Measurements from ENCODE around the gene ART1.

Gene ART1

DNA sequence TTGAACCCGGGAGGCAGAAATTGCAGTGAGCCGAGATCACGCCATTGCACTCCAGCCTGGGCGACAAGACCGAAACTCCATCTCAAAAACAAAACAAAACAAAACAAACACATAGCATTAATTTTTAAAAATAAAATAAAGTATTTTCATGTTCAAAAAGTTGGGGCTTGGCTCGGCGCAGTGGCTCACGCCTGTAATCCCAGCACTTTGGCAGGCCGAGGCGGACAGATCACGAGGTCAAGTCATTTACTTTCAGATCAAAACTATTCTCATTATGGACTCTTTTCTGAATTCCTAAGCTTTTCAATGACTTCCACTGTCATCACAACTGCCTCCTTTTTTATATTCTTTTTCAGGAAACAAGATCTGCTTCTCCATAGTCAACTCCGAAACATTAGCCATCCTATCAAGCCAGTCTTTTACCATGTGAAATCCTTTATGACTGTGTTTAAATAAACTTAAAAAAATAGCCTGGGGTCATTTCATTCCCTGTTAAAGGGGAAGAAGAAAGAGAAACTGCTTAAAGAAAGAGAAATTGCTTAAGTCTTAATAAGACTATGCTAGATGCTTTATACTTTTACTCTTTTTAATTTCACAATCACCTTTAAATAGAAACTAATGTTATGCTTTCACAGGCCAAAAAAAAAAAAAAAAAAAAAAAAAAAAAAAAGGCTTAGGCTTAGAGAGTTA lies 39.3 kb downstream of the ART1 start:
- TF ChIP-seq CEBPB (IDR thresholded peaks at IDR 0.05) (no peak), CREB1 (IDR thresholded peaks at IDR 0.05; ENCODE audit: low read depth) (no peak), ZBTB7A (IDR thresholded peaks at IDR 0.05; ENCODE audit: low read depth) (no peak), EGR1 (IDR thresholded peaks at IDR 0.05) (no peak), EP300 (IDR thresholded peaks at IDR 0.05; ENCODE audit: borderline replicate concordance) (no peak), TCF12 (IDR thresholded peaks at IDR 0.05; ENCODE audit: low read depth) (no peak), FOXM1 (IDR thresholded peaks at IDR 0.05; ENCODE audit: borderline replicate concordance, low read depth) (no peak), TAF1 (IDR thresholded peaks at IDR 0.05; ENCODE audit: low read depth) (no peak), RAD21 (IDR thresholded peaks at IDR 0.05; ENCODE audit: low read depth) (no peak), NFIC (IDR thresholded peaks at IDR 0.05) (no peak), TEAD4 (IDR thresholded peaks at IDR 0.05) (no peak), YY1 (IDR thresholded peaks at IDR 0.05; ENCODE audit: low read depth) (no peak)
- TF ChIP-seq, protein P1, sequence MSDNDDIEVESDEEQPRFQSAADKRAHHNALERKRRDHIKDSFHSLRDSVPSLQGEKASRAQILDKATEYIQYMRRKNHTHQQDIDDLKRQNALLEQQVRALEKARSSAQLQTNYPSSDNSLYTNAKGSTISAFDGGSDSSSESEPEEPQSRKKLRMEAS (IDR thresholded peaks at IDR 0.05), result no peak
- TF ChIP-seq, protein P2, sequence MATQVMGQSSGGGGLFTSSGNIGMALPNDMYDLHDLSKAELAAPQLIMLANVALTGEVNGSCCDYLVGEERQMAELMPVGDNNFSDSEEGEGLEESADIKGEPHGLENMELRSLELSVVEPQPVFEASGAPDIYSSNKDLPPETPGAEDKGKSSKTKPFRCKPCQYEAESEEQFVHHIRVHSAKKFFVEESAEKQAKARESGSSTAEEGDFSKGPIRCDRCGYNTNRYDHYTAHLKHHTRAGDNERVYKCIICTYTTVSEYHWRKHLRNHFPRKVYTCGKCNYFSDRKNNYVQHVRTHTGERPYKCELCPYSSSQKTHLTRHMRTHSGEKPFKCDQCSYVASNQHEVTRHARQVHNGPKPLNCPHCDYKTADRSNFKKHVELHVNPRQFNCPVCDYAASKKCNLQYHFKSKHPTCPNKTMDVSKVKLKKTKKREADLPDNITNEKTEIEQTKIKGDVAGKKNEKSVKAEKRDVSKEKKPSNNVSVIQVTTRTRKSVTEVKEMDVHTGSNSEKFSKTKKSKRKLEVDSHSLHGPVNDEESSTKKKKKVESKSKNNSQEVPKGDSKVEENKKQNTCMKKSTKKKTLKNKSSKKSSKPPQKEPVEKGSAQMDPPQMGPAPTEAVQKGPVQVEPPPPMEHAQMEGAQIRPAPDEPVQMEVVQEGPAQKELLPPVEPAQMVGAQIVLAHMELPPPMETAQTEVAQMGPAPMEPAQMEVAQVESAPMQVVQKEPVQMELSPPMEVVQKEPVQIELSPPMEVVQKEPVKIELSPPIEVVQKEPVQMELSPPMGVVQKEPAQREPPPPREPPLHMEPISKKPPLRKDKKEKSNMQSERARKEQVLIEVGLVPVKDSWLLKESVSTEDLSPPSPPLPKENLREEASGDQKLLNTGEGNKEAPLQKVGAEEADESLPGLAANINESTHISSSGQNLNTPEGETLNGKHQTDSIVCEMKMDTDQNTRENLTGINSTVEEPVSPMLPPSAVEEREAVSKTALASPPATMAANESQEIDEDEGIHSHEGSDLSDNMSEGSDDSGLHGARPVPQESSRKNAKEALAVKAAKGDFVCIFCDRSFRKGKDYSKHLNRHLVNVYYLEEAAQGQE (IDR thresholded peaks at IDR 0.05; ENCODE audit: low read depth), result no peak
- TF ChIP-seq, protein P3, sequence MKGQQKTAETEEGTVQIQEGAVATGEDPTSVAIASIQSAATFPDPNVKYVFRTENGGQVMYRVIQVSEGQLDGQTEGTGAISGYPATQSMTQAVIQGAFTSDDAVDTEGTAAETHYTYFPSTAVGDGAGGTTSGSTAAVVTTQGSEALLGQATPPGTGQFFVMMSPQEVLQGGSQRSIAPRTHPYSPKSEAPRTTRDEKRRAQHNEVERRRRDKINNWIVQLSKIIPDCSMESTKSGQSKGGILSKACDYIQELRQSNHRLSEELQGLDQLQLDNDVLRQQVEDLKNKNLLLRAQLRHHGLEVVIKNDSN (IDR thresholded peaks at IDR 0.05), result no peak

DNA sequence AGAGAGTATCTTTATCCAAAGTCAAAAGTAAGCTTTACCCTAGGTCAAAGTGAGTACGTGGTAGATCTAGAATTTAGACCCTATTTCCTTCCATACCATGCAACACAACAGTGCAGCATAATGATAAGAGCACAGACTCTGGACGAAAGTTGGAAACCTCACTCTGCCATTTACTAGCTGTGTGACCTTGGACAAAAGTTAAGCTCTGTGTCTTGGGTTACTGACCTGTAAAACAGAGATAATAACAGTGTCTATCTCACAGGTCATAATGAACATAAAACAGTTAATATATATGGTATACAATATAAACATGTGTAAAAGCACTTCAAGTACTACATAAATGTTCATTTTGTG lies 39.9 kb downstream of the ART1 start:
- TF ChIP-seq, protein P2 (IDR thresholded peaks at IDR 0.05; ENCODE audit: low read depth), result no peak
- TF ChIP-seq TAF1 (IDR thresholded peaks at IDR 0.05; ENCODE audit: low read depth), result no peak
- TF ChIP-seq ZBTB7A (IDR thresholded peaks at IDR 0.05; ENCODE audit: low read depth), result no peak
- TF ChIP-seq TCF12 (IDR thresholded peaks at IDR 0.05; ENCODE audit: low read depth), result no peak
- TF ChIP-seq FOXM1 (IDR thresholded peaks at IDR 0.05; ENCODE audit: borderline replicate concordance, low read depth), result no peak
- TF ChIP-seq, protein P1 (IDR thresholded peaks at IDR 0.05), result no peak
- no peak for TF ChIP-seq RAD21 (IDR thresholded peaks at IDR 0.05; ENCODE audit: low read depth)

DNA sequence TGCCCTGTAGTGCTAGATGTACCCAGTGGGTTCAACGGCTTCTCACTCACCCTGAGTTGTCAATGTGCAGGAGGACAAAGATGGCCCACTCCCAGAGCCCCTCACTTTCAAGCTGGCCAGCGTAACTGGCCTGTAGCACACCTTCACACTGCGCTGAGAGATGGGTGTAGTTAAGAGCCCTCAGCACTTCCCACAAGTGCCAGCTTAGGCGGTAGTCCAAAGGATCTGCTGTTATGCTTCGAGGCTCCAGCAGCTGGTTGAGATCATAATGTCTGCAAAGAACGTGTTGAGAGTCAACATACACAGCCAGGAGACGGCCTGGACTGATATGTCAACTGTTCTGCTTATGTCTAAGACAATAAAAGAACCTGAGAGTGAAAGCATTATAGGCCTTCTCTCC lies 41.0 kb downstream of the ART1 start:
- TF ChIP-seq TCF12 (IDR thresholded peaks at IDR 0.05; ENCODE audit: low read depth) (no peak), TEAD4 (IDR thresholded peaks at IDR 0.05) (no peak), CEBPB (IDR thresholded peaks at IDR 0.05) (no peak), TAF1 (IDR thresholded peaks at IDR 0.05; ENCODE audit: low read depth) (no peak)
- TF ChIP-seq, protein P2 (IDR thresholded peaks at IDR 0.05; ENCODE audit: low read depth), result no peak
- TF ChIP-seq, protein P3 (IDR thresholded peaks at IDR 0.05), result no peak

DNA sequence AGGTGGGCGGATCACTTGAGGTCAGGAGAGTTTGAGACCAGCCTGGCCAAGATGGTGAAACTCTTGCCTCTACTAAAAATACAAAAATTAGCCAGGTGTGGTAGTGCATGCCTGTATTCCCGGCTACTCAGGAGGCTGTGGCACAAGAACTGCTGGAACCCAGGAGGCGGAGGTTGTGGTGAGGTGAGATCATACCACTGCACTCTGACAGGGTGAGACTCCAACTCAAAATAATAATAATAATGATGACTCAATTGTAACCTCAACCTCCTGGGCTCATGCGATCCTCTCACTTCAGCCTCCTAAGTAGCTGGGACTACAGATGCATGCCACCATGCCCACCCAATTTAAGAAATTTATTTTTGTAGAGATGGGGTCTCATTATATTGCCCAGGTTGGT lies 41.8 kb downstream of the ART1 start:
- TF ChIP-seq NFIC (IDR thresholded peaks at IDR 0.05) (no peak), YY1 (IDR thresholded peaks at IDR 0.05; ENCODE audit: low read depth) (no peak), RAD21 (IDR thresholded peaks at IDR 0.05; ENCODE audit: low read depth) (no peak), EGR1 (IDR thresholded peaks at IDR 0.05) (no peak), ZBTB7A (IDR thresholded peaks at IDR 0.05; ENCODE audit: low read depth) (no peak), CEBPB (IDR thresholded peaks at IDR 0.05) (no peak), EP300 (IDR thresholded peaks at IDR 0.05; ENCODE audit: borderline replicate concordance) (no peak), CREB1 (IDR thresholded peaks at IDR 0.05; ENCODE audit: low read depth) (no peak), TAF1 (IDR thresholded peaks at IDR 0.05; ENCODE audit: low read depth) (no peak)
- TF ChIP-seq, protein P1 (IDR thresholded peaks at IDR 0.05), result no peak
- TF ChIP-seq, protein P3 (IDR thresholded peaks at IDR 0.05), result no peak
- TF ChIP-seq, protein P2 (IDR thresholded peaks at IDR 0.05; ENCODE audit: low read depth), result no peak
